Stimulated activated CD4-positive, alpha-beta T cell treated with anti-CD3 and anti-CD28 coated beads, Interleukin-4, amount 100 ng/mL, for 1 hour (primary cell): ENCODE results near the gene LRP1.
"Not testable (repeated sequence)": the region's sequence is repeated elsewhere in the genome, so short reads cannot be mapped to it uniquely, and the experiment has no call there.

Experiments used
- DNase-seq: peaks from one replicate; pipeline ENCODE4 v3.0.0-alpha.2; 2020

LRP1 gene

DNA sequence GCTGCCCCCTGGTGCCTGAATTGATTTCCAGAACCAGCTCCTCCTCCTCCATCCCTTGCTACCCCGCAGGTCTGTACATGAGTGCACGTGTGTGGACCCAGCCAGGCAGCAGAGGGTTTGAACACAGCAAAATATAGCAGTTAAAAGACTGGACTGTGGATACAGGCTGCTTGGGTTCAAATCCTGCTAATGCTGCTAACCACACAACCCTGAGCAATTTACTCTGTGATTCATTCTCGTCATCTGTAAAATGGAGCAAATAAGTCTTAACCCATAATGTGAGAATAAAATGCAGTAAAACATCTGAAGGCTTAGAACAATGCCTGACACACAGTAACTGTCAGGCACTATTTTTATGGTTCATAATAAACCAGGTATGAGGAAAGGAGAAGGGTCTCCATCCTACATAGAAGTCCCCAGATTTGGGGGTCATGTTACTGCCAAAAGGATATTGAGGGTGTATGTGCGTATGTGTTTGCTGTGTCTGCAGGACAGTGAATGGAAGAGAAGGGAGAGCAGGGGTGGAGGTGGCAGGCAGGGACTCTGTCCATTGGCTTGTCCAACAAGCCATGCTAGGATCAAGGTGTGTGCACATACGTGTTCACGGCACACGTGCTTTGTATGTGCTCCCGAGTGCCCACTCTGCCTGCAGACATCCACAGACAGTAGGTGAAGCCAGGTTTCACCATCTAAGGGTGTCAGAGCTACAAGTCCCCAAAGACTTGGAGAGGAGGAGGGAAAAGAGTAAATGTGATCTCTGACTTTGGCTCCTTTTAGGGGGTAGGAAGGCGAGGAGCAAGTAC, 15.6 kb upstream of the LRP1 start:
- no peak for DNase-seq

DNA sequence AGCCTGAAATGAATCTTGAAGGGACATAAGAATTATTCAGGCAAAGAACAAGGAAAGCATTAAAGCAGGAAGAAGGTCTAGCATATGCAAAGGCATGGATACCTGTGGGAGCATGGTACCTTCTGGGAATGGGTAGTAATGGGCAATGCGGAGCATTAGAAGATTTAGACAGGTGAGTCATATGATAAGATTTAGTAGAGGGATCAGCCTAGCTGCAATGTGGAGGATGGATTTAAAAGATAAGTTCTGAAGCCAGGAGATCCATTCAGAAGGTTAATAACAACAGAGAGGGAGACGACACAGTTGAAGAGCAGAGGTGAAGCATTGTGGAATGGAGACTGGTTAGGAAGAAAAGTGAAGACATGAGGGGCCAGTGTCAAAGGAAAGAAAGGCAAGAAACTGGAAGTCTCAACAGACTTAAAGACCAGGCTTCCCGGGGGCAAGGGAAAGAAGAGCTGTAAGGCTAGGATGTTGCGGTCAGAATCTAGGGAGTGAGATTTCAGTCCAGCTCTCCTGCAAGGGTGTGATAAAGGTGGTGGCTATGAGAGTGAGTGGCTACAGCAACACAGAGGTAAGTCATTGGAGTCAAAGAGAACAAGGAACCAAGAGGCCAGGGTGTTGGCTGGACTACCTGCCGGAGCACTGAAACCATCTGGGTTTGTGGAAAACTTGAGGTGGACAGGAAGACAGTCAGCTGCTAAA, 11.6 kb upstream of the LRP1 start:
- DNase-seq, result no peak

DNA sequence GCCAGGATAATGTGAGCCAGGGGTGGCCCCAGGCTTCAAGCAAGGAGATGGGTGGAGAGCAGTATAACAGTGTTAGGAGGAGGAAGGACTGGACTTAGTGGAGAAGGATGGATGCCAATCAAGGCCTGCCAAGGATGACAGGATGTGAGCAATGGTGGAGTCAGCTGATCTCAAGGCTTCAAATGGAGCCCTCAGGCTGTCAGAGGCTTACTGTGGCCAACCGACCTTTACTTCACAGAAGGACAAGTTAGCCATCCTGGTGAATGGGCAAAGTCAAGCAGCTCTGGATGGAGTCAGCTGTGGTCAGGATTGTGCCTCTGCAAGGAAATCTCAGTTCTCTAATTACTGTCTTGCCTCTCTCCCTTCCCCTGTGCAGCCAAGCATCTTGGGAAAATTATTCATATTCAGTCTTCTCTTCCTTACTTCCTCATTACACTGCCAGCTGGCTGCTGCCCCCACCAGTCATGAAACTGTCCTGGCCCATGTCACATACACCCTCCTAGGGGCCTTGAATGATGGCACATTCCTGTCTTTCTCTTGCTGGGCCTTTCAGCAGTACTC, 9.5 kb upstream of the LRP1 start:
- DNase-seq, result no peak

DNA sequence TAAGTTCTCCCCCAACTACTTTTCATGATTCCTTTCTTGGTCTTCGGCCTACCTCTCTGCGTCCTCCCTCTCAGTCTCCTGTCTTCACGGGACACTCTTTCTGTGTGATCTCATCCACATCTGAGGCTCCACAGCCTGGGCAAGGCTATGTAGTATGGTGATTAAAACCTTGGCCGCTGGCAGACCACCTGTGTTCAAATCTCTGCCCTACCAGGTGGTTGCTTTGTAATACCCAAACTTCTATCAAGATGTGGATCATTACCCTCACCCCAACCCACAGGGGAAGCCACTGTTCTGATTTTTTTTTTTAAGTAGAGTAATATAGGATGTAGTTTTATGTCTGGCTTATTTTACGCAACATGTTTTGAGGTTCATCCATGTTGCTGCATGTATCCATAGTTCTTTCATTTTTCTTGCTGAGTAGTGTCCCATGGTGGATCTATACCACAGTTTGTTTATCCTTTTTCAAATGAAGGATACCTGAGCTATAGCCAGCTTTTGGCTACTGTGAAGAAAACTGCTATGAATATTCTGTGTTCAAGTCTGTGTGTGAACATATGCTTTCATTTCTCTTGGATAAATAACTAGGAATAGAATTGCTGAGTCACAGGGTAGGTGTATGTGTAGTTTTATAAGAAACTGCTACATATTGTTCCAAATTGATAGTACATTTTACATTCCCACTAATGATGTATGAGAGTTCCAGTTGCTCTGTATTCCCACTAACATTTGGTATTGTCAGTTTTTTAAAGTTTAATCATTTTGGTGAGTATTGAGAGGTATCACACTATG, 8.8 kb upstream of the LRP1 start:
- no peak for DNase-seq

DNA sequence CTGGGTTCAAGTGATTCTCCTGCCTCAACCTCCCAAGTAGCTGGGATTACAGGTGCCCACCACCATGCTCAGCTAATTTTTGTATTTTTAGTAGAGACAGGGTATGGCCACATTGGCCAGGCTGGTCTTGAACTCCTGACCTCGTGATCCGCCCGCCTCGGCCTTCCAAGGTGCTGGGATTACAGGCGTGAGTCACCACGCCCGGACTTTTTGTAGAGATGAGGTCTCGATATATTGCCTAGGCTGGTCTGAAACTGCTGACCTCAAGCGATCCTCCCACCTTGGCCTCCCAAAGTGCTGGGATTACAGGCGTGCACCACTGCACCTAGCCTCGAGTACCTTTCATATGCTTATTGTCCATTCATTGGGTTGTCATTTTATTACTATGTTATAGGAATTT, 7.6 kb upstream of the LRP1 start:
- not testable (repeated sequence) for DNase-seq

DNA sequence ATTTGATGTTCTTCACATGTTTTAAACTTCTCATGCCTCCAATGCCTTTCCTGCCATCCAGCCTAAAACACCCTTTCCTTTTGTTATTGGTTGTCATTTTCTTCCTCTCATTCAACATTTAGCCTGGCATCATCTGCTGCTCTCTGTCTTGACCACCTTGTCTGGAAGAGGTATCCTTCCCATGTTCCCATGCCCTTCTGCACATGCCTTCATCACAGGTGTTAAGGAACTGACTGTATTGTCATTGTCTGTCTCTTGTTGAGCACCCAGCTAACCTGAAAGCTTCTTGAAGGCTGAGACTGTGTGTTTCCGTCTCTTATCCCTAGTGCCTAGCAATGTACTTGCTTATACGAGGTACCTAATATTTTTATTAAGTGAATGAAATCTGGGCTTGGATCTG, 4.5 kb upstream of the LRP1 start:
- no peak for DNase-seq

DNA sequence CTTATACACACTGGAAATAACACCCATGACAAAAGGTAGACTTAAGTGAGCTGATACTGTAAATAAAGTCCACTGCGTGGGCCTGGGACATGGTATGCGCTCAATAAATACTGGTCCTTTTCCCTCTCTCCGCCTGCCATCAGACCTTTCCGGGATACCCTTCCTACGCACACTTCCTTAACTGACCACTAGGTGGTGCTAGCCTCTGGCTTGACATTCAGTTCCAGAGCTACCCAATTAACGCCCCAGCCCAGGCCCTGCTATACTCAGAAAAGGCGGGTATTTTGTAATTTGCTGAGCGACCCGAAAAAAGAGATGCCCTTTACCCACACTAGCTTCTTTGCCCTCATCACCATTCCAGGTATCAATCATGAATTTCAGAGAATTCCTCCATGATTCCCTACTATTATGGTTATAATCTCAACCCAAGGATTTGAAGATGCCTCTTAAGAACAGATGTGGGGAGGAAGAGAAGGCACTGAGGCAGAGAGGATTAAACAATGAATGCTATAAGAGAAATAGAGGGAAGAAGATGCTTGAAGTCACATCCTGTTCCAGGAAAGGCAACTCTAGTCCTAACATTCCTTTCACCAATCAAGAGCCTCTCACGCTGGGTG, 3.9 kb upstream of the LRP1 start:
- DNase-seq, result peak; percentile 65

DNA sequence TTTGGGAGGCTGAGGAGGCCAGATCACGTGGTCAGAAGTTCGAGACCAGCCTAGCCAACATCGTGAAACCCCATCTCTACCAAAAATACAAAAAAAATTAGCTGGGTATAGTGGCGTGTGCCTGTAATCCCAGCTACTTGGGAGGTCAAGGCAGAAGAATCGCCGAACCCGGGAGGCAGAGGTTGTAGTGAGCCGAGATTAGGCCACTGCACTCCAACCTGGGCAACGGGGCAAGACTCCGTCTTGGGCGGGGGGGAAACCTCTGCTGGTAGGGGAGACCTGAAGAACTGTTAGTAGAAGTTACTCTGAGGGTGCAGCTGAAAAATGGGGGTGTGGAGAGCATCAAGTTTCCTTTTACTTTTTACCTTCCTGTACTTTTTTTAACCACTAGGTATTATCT, 2.2 kb upstream of the LRP1 start:
- no peak for DNase-seq

DNA sequence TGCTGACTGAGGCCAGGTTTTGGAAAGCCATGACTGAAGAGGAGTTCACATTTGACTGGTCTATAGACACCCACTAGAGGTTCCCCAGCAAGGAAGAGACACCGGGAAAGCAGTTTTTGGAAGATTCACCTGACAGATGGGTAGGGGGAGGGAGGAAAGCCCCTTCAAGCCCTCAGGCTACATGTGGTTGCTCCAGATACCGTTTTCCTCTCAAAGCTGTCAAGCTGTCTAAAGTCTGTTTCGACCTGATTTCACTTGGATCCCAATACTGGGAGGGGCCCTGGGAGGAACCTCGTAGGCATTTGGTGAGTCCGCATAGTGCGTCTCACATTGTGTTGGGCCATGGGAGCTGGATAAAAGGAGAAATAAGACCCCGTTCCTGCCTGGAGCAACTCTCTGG, 1.7 kb upstream of the LRP1 start:
- no peak for DNase-seq

DNA sequence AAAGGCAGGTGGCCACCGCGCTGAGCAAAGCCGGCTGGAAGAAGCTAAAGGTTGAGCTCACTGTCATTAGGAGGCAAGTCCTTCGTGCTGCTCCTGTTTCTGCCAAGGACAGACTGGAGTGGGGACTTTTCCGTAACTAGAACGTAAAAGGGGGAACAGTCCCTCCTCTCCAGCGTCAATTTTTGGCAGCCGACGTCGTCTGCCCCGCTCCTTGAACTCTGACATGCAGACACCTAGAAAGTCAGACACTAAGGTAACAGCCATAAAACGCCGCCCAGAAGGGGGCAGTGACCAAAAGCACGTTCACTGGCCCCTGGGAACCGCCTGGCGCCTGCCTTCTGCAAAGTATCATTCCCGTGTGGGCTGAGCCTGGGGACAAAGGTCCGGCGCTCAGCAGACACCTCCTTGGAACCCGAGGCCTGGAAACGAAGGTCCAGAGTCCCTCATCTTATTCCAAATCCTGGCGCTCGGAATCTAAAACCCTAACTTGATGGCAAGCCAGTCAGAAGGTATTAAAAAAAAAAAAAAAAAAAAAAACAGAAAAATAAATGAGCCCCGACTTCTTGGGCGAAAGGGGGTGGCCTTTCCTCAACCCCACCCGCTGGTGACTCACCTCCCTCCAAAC, 1.1 kb upstream of the LRP1 start:
- peak; percentile 64 for DNase-seq

DNA sequence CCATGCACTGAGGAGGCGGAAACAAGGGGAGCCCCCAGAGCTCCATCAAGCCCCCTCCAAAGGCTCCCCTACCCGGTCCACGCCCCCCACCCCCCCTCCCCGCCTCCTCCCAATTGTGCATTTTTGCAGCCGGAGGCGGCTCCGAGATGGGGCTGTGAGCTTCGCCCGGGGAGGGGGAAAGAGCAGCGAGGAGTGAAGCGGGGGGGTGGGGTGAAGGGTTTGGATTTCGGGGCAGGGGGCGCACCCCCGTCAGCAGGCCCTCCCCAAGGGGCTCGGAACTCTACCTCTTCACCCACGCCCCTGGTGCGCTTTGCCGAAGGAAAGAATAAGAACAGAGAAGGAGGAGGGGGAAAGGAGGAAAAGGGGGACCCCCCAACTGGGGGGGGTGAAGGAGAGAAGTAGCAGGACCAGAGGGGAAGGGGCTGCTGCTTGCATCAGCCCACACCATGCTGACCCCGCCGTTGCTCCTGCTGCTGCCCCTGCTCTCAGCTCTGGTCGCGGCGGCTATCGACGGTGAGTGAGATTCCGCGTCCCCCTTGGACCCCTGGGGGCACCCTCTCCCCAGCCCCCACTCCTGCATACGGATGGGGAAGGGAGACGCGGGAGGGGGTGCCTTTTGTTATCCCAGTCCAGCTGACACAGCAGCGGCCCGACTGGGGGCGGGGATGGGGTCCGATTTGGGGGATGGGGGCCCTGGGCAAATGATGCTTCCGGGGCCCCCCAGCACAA, 400 bp downstream of the LRP1 start:
- DNase-seq, result no peak

DNA sequence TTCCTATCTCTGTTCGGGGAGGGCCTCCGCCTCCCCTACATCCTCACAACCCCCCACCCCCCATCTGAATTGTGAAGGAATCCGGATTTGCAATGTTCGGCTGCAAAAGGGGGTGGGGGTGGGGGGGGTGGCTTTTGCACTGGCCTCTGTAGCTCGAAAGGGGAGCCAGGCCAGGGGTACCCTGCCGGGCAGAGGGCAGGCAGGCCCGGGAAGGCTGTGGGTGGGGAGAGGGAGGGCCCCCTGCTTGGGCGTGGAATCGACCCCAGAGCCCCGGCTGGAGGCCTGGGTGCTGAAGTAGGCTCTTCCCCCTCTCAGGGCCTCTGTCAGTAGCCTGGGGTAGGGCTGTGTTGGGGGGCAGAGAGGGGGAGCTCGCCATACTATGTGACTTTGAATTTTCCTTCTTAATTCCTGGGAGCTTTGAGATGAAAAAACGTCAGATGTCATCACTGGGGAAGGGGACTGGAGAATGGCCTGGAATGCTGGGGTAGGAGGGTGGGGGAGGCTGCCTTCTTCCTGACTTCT, 1.1 kb downstream of the LRP1 start:
- DNase-seq, result no peak

DNA sequence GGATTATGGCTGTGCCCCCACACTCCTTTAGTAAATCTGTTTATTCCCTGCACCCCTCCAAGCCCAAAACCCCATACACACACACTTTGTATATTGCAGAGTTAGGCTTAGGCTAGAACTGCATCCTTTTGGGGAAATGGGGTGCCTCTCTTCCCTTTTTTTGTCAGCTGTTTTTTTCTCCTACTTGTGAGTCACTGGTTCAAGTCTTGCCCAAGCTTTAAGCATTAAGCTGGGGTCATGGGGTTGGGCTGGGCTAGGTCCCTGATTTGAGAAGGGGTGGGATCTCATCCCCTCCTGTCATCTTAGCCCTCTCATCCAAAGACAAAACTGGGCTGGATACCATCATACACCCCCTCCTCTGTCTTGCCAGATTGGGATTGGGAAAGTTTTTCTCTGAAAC, 1.6 kb downstream of the LRP1 start:
- no peak for DNase-seq

DNA sequence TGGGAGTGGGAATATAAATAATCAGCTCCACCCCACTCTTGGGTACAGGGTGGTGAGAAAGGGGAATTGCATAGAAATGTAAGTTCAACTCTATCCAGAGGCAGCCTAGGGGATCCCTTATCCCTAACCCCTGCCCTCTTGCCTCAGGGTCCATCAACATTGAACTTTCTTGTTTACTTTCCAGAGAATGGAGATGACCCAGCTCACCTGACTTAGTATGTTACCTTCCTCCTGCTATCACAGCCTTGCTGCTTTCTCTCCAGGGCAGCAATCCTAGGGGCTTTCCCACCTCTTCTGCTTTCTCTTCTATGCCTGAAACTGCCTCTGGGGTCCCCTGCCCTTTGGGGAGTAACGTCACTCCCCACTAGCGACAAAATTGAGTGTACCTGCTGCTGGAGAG, 2.7 kb downstream of the LRP1 start:
- no peak for DNase-seq

DNA sequence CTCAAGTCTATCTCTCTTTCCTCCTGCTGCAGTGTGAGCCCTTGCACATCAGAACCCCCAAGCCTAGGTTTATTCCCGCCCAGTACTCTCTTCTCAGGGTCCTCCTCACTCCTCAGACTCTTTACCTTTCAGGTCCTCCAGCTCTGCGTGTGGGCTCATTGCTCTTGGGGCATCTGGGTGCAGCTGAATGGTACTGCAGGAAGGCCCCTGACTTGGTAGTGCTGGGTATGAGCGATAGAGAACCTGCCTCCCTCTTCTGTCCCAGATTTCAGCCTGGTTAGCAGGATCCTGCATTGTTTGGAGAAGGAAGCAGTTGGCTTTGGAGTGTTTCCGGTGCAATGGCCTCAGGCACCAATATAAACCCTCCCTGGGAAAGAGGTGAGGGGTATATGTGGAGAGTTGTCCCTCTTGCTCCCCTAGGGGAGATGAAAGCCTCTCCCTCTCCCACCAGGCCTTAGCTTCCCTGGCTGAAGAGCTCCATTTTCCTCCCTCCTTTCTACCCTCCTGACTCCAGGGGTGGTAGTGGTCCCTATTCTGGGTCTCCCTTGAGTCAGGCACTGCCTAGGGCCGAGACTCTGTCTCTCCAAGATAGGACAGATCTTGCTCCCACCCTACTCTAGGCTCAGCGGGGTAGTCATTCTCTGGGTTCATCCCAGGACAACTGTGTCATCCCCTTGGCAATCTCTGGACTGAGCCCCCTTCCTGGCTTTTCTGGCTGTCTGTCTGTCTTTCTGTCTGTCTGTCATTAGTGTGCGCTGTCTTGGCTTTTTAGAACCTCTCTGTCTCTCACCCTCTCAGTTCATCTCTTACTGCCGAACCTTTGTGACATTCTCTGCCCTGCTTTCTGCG, 3.8 kb downstream of the LRP1 start:
- DNase-seq, result no peak

DNA sequence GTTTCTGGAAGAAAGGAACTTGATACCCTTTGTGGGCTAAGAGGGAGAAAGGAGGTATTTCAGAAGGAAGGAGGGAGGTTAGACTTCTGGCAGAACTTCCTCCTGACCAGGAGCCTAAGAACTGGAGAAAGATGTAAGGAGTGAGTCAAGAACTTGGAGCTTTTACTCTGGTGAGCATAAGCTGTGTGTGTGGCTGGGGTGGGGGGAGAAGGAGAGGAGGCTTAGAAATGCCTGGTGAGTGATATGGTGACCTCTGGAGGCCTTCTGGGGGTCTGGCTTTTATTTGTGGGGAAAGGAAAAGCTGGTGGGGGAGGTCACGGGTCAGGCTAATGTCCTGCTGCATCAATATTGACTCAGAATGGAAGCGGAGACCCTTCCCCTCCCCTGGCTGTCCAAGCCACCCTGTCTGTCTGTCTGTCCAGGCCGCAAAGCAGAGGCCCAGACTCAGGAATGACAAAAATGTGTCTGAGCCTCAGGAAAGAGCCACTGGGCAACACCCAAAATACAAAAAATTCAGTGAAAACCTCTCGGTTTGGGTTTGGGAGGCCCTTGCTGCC, 4.8 kb downstream of the LRP1 start:
- DNase-seq, result no peak

DNA sequence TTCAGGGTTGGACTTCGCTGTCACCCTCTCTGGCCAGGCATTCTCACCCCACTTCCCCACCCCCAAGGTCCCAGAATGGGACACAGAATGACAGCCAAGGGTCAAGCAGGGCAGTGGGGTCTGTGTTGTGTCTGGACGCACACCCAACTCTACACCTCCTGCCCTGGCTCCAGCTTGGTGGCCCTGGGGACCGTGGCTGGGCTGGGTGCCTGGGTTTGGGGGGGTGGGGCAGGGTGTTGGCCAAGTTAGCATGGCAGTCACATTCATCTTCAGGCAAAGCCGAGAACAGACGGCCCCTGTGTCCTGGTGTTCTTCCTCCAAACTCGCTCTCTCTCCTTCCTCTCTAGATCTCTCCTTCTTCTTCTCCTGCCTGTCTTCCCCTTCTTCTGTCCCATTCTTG, 5.6 kb downstream of the LRP1 start:
- no peak for DNase-seq

DNA sequence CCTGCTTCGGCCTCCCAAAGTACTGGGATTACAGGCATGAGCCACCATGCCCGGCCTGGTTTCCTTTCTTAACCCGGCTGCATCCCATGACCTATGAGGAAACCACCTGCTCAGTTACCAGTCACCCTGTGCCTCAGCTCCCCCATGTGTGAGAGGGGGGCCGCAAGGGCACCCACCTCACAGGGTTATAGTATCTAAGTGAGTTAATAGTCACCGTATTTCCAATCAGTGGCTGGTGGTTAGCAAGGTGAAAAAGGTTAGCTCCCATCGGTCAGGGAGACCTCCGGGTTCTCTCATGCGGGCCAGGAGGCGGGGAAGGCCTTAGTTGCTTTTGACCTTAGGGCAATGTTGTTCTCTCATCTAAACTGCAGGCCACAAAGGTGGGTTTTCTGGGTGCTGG, 6.7 kb downstream of the LRP1 start:
- DNase-seq, result no peak

DNA sequence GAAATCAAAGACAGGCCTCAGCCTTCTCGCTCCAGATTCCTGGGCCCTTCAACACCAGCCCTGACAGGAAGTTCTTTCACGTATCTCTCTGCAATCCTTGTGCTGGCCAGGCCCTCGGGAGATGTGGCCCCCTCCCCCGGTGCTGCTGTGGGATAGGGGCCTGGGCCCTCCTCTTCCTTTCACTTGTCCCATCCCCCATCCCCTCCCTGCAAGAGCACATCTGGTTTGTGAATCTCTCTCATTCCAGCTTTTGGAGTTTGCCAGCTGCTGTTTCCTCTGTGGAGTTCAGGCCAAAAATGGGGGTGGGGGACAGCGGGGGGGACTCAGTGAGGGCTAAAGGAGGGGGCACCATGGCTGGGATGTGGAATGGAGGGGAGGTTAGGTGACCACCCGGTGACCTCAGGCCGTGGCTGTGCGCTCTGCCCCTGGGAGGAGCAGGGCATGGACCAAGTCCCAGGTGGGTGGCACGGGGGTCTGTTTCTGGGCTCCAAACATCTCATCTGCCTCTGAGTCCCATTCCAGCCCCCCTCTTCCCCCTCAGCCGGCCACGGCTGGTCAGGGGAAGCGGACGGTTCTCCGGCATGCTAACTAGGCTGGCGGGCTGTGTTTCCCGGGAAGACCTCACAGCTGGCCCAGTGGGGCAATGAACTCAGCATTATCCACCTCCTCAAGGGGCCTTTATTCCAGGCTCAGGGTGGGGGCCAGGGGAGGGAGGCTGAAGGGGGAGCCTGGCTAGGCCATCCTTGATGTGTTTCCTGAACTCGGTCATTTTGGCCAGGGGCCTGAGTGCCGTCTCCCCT, 7.4 kb downstream of the LRP1 start:
- no peak for DNase-seq
